KMS-11 (cell line): Measurements from ENCODE around the gene HOXD9.

Experiments
- H2AFZ ChIP-seq: fragments of 200-600 bp; sonication (generic); 2 replicates; pipeline ENCODE4 v1.6.1; 2016; ENCODE audit warnings: antibody characterized with exemption, mixed run types, low read depth
- H3K27ac ChIP-seq: fragments of 200-600 bp; sonication (generic); 2 replicates; pipeline ENCODE4 v1.6.1; 2016; ENCODE audit warnings: mild to moderate bottlenecking, mixed run types
- H3K27me3 ChIP-seq: fragments of 200-600 bp; sonication (generic); 2 replicates; pipeline ENCODE4 v1.6.1; 2017; ENCODE audit warnings: mild to moderate bottlenecking, low read depth, mixed run types, moderate library complexity; ENCODE audit not compliant: insufficient read depth
- H3K36me3 ChIP-seq: fragments of 200-600 bp; sonication (generic); 2 replicates; pipeline ENCODE4 v1.6.1; 2017; ENCODE audit warnings: mild to moderate bottlenecking, mixed run types; ENCODE audit not compliant: insufficient read depth
- H3K4me1 ChIP-seq: fragments of 200-600 bp; sonication (generic); 2 replicates; pipeline ENCODE4 v1.6.1; 2016; ENCODE audit warnings: mild to moderate bottlenecking, low read depth, mixed run types; ENCODE audit not compliant: poor library complexity, severe bottlenecking
- H3K4me2 ChIP-seq: fragments of 200-600 bp; sonication (generic); 2 replicates; pipeline ENCODE4 v1.7.0; 2016; ENCODE audit warnings: mild to moderate bottlenecking, mixed run types
- H3K4me3 ChIP-seq: fragments of 200-600 bp; sonication (generic); IDR thresholded peaks from 2 replicates; pipeline ENCODE4 v1.6.1; 2017; ENCODE audit warnings: low read depth, low read length, mixed read lengths; ENCODE audit not compliant: insufficient read depth
- H3K79me2 ChIP-seq: fragments of 200-600 bp; sonication (generic); 2 replicates; pipeline ENCODE4 v1.6.1; 2016; ENCODE audit warnings: low read depth, mixed run types; ENCODE audit not compliant: insufficient read depth
- H3K9ac ChIP-seq: fragments of 200-600 bp; sonication (generic); 2 replicates; pipeline ENCODE4 v1.6.1; 2016; ENCODE audit warnings: mild to moderate bottlenecking, mixed run types
- H4K20me1 ChIP-seq: fragments of 200-600 bp; sonication (generic); 2 replicates; pipeline ENCODE4 v1.6.1; 2016; ENCODE audit warnings: mild to moderate bottlenecking, mixed run types; ENCODE audit not compliant: insufficient read depth
- CTCF ChIP-seq: fragments of 200-600 bp; sonication (generic); conservative IDR thresholded peaks from 2 replicates; pipeline ENCODE4 v1.6.1; 2017; ENCODE audit warnings: low read depth, mild to moderate bottlenecking, antibody characterized with exemption, low read length, moderate library complexity, mixed read lengths

The HOXD9 gene

GRCh38 chr2:176173567-176174381 is 51.3 kb downstream of the HOXD9 start:
- Histone ChIP-seq H3K27me3 (no peaks in the 10 kb centered on the region), H4K20me1 (no peaks in the 10 kb centered on the region), H3K9ac (no peak overlapping the region), H2AFZ (no peak overlapping the region), H3K4me2 (no peak overlapping the region), H3K4me3 (no peak overlapping the region), H3K27ac (no peak overlapping the region), H3K79me2 (no peaks in the 10 kb centered on the region), H3K36me3 (no peaks in the 10 kb centered on the region), H3K4me1 (no peaks in the 10 kb centered on the region)
- TF ChIP-seq CTCF = no peak

GRCh38 chr2:176174382-176174823 is 51.9 kb downstream of the HOXD9 start:
- TF ChIP-seq CTCF = no peak
- Histone ChIP-seq H3K79me2 (no peaks in the 10 kb centered on the region), H2AFZ (no peak overlapping the region), H4K20me1 (no peaks in the 10 kb centered on the region), H3K27ac (no peak overlapping the region), H3K36me3 (no peaks in the 10 kb centered on the region), H3K4me2 (no peak overlapping the region), H3K4me3 (no peak overlapping the region), H3K4me1 (no peaks in the 10 kb centered on the region), H3K9ac (no peak overlapping the region), H3K27me3 (no peaks in the 10 kb centered on the region)
